Omental fat pad (tissue), 4 donors: ENCODE data around the gene CTSA. TPM values are rescaled to one million over a fixed set of nuclear protein-coding genes. Genes with fewer than 3 reads are reported as not detected.

Experiments used
- ATAC-seq: fragments of 150-250 bp; one replicate; pipeline ENCODE4 v1.9.1; 2016; ENCODE audit warnings: mild to moderate bottlenecking, moderate library complexity; ENCODE audit not compliant: low FRiP score
- DNase-seq: peaks from one replicate; pipeline ENCODE4 v3.0.0-alpha.2; 2019; ENCODE audit warnings: low spot score
- total RNA-seq, 4 donors: library from RNA; depleted of rRNA; stranded (reverse); fragments of >200 nt; gene quantifications; one replicate each; pipeline ENCODE4 v1.1.0, GENCODE V29; 2016
- TF ChIP-seq, protein P1 (sequence below), 3 donors: fragments of 450-650 bp; IDR thresholded peaks; one replicate each; pipeline ENCODE4 v1.5.1; 2016 to 2017; ENCODE audit warnings: antibody characterized with exemption in 3 of 3, mild to moderate bottlenecking in 3 of 3, moderate library complexity in 2 of 3

Gene CTSA
- total RNA-seq, 4 donors from 2014 or later: 79.2 to 148 (median 85.9) TPM

DNA sequence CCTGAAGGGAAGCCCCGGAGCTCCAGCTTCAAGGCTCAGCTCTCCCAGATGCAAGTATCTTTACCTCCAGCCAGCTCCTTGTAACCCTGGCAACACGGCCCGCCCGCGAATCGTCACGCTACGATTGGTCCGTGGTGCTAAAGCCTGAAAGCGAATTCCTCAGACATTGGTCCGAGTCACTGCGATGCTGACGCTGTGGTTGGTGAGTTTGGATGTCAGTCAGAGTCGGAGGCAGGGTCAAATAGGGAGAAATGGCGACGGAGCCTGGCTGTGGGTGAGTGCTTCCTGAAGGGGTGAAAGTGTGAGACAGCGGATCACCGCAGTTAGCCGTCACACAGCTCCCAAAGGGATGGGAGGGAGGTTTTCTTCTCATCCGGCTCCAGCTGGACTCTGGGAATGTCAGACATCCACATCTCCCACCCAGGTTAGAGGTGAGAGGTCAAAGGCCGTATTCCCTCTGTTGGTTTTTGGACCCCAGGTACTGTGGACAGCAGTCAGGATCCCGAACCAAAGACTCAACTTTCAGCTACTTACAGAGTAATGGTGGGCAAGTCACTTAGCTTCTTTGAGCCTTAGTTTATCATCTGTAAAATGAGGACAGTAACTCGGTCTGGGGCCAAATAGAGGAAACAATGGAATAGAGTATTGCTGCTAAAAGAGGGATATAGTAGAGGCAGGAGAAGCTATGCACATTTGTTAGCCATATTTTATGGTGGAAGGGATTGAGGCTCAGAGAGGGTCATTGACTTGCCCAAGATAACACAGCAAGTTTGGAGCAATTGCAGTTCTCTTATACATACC is 9.9 kb upstream of the CTSA start, which contains the start of gene ZSWIM1:
Gene ZSWIM1, plus strand, starts transcription at position 240 of the 801 bp plus-strand sequence. CDS start 1,366 bp downstream, outside the sequence.
- DNase-seq (peak; percentile 100), ATAC-seq (peak; percentile 90)
- TF ChIP-seq, protein P1, sequence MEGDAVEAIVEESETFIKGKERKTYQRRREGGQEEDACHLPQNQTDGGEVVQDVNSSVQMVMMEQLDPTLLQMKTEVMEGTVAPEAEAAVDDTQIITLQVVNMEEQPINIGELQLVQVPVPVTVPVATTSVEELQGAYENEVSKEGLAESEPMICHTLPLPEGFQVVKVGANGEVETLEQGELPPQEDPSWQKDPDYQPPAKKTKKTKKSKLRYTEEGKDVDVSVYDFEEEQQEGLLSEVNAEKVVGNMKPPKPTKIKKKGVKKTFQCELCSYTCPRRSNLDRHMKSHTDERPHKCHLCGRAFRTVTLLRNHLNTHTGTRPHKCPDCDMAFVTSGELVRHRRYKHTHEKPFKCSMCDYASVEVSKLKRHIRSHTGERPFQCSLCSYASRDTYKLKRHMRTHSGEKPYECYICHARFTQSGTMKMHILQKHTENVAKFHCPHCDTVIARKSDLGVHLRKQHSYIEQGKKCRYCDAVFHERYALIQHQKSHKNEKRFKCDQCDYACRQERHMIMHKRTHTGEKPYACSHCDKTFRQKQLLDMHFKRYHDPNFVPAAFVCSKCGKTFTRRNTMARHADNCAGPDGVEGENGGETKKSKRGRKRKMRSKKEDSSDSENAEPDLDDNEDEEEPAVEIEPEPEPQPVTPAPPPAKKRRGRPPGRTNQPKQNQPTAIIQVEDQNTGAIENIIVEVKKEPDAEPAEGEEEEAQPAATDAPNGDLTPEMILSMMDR (IDR thresholded peaks at IDR 0.05): no peak

DNA sequence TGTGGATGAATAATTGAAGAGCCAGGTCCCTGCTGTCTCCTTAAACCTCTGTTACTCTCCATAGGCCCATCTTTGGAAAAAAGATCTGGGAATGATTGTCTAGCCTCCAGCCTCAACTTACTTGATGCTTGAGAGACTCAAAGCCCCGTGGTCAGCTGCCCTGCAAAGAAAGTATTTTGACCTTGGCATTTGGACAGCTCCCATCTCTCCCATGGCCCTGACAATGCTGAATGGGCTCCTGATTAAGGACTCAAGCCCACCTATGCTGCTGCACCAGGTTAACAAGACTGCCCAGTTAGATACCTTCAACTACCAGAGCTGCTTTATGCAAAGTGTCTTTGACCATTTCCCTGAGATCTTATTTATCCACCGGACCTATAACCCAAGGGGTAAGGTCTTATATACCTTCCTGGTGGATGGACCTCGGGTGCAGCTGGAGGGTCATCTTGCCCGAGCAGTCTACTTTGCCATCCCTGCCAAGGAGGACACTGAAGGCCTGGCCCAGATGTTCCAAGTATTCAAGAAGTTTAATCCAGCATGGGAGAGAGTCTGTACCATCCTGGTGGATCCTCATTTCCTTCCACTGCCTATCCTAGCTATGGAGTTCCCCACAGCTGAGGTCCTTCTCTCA is 8.6 kb upstream of the CTSA start:
- TF ChIP-seq, protein P1 (IDR thresholded peaks at IDR 0.05): no peak
- ATAC-seq: no peak
- no peak for DNase-seq

DNA sequence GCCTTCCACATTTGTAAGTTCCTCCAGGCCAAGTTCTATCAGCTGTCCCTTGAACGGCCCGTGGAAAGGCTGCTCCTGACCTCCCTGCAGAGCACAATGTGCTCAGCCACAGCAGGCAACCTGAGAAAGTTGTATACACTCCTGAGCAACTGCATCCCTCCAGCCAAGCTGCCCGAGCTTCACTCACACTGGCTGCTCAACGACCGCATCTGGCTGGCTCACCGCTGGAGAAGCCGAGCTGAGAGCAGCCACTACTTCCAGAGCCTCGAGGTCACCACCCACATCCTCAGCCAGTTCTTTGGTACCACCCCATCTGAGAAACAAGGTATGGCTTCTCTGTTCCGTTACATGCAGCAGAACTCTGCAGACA is 8.1 kb upstream of the CTSA start:
- DNase-seq (no peak), ATAC-seq (no peak)
- TF ChIP-seq, protein P1 (IDR thresholded peaks at IDR 0.05): no peak

DNA sequence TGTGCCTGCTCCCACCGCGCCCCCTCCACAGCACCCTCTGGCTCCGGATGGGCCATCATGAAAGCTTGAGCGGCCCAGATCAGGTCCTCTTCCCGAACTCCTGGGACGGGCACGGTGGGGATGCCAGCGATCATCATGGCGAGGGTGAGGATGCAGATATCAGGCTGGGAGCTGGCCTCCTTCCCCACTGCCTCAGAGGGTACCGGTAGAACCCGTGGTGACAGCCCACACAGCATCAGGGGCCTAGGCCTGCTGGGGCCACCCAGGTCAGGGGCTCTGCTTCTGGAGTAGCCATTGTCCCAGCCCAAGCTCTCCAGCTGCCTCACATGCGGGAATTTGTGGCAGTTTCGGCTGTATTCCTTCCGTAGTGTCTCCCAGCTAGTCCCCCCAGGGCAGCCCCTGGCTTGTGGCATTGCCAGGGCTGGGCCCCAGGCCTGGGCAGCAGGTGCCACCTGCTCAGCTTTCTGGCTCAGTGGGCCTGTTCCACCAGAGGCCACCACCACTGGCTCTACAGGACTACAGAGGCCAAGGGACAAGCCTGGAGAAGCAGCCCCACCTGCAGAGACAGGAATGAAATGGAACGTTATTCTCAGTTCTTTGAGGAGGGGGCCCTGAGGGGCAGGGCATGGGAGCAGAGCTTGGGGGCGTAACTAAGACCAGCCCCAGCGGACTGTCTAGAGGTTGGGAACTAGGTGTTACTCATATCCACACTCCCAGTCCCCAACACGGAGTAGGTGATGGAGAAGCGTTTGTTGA is 4.4 kb upstream of the CTSA start:
- TF ChIP-seq, protein P1 (IDR thresholded peaks at IDR 0.05): no peak
- no peak for ATAC-seq
- no peak for DNase-seq

DNA sequence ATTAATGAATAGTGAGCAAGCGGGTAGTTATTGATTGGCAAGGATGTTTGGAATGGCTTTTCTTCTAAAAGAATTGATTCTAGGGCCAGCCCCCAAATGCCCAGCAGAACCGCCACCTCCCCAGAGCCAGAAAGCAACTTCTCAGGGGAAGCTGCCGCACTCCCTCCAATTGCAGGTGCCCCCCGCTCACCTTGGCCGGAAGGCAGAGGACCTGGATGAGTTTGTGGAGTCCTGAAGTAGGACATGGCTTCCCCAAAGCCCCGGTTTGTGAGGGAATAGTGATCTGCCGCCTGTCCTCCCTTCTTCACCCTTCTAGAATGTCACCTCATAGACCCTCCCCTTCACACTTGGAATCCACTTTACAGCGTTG is 3.8 kb upstream of the CTSA start, which contains the start of gene SPATA25:
Gene SPATA25, minus strand, starts transcription at position 277 of the 370 bp plus-strand sequence. Its CDS starts 32 bp downstream, at position 245.
- TF ChIP-seq, protein P1 (IDR thresholded peaks at IDR 0.05): no peak
- DNase-seq: no peak
- no peak for ATAC-seq

DNA sequence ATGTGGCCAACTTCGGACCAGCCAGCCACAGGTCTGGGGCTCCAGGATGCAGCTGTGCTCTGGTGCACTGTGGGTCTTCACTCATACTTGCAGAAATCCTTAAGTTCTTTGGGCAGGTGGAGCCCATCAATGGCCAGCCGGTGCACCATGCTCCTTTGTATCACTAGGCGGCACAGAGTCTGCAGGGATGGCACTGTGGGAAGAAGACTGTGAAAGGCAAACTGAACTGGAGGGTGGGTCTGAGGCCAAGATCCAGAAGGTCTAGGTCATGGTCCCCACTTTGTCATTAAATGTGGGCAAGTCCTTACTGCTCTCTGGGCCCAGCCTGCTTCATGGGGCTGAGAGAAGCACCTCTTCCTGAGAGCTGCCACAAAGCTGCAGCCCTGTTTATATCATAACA is 2.5 kb upstream of the CTSA start:
- ATAC-seq (no peak), DNase-seq (no peak)
- TF ChIP-seq, protein P1 (IDR thresholded peaks at IDR 0.05): no peak
